ENCODE data around the gene USP20.

USP20 gene

DNA sequence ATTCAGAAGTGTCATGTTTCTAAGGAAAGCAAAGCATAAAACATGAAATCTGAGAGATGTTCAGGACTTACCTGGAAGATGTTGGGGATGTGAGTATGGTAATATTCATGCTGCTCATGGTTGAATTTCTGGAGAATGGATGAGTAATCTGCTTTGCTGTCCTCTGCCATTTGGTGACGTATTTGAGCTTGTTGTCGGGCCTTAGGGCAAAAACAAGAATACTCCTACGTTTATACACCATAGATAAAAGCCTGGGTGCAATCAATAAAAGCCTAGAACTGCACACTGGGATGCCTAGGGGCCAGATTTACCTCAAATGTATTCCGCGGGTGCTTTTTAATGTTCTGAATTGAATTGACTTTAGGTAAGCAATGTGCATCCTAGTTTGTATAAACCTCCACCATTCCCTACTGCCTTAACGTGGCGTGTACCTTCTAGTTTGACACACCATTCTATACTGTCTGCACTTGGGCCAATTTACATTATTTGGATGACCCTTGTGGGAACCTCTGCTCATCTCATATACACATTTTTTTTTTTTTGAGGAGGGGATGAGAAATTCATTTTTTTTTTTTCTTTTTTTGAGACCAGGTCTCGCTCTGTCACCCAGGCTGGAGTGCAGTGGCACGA is 94.4 kb downstream of the USP20 start:
- no peak for DNase-seq

DNA sequence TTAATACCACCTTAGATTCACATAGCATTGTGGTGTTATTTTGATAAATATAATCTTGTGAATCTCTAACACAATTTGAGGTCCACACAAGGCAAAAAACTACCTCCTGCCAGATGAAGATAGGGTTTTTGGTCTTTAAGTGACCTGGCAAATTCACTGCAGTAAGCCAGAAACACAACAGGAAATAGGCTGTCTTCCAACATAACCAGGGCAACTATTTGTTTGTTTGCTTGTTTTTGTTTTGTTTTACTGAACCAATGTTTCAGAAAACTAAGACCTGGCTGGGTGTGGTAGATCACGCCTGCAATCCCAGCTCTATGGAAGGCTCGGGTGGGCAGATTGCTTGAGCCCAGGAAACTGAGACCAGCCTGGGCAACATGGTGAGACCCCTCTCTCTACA is 95.5 kb downstream of the USP20 start:
- DNase-seq, result no peak
